HG03064 (cell line): ENCODE data around the gene GPATCH8.
"Not testable (repeated sequence)": the region's sequence is repeated elsewhere in the genome, so short reads cannot be mapped to it uniquely, and the experiment has no call there.

ENCODE experiments used
- ATAC-seq: cut with Tn5 transposase; IDR thresholded peaks from one replicate; pipeline ENCODE4 v1.9.1; 2021; ENCODE audit warnings: low read depth; ENCODE audit not compliant: unreplicated experiment

The GPATCH8 gene

DNA sequence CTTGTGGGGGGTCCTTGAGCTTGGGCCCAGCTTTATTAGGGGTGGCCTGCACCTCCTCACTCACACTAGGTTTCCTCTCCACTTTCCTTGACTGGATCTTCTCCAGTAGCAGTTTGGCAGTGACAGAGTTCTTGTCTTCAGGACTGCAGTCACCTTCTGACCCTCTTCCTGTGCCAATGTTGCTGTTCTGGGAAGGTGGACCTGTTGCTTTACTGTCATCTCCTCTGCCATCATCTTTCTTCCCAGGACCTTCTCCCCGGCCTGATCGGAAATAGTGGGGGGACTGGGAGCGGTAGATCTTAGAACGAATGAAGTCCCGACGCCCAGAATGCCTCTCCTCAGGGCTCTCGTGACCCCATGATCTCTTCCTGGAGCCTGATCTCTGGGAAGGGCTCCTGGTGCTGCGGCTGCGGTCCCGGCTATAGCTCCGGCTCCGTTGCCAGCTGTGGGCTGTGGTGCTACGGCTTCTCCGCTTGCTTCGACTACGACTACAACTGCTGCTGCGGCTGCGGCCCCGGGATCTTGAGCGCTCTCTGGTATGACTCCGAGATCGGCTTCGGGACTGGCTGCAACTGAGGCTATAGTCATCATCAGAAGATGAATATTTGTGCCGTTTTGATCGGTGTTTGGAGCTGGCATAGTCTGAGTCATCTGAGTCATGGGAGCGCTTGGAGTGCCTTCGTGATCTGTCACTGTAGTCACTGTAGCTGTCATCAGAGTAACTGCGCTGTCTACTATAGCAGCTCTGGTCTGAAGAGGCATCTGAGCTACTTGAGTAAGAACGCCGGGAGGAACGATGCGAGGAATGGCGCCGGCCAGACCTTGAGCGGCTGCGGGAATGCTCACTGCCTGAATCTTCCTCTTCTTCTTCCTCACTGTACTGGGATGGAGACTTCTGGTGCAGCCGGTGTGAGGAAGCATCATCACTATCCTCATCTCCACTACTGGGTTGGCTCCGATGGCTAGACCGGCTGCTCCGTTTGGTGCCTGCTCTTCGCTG, 104.2 kb downstream of the GPATCH8 start:
- no peak for ATAC-seq

DNA sequence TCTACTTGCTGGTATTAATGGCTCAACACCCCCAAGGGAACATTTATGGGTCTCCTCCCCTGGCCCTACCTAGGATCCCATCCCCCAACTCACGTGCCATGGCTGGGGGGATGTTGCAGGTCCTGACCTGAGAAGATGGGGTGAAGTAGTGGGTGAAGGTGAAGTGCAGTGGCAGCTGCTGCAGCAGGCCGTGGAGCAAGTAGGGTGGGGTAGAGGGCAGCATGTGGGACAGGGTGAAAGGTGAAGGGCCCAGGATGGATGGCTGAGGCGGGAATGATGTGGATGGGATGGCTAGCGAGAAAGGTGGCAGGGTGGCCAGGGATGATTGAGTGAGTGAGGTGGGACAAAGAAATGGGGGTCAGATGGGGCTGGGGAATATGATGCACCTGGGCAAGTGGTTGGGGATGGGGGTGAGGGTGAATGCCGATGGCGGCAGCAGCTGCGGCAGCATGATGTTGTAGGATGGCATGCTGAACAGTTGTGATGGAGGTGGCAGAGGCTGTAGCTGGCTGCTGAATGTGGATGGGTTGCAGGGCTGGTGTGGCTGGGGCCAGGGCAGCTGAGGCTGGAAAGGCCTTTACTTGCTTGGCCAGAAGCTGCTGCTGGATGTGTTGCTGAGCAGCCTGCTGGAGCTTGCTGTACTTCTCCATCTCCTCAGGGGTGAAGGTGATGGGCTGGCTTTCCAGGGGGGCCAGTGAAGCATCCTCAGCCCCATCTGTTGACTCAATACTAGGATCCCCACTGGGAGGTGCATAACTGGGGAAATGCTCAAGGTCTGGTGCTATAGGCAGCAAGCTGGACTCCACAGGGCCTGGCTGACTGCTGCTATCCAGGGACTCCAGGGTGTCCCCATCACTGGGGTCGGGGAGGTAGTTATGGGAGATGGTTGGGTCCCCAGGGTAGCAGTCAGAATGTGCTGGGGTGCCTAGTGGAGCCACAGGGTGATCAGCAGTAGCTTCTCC, 105.4 kb downstream of the GPATCH8 start:
- no peak for ATAC-seq

DNA sequence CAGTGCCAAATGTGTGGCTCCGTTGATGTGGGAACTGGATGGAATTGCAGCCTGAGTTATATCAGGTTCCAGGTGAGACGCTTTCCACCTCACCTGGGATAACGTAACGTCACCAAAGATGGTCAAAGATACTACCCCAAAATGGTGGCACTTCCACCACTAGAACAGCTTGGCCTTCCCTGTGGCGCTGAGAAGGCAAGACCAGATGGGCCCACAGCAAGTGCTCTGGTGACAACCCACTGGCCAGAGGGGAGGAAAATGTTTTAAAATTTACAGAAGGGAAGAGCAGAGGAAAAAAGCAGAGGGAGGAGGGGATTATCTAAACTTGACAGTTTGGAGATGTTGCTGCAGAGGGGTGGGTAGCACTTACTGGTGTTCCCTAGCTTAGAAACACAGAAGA, 106.3 kb downstream of the GPATCH8 start:
- no peak for ATAC-seq

DNA sequence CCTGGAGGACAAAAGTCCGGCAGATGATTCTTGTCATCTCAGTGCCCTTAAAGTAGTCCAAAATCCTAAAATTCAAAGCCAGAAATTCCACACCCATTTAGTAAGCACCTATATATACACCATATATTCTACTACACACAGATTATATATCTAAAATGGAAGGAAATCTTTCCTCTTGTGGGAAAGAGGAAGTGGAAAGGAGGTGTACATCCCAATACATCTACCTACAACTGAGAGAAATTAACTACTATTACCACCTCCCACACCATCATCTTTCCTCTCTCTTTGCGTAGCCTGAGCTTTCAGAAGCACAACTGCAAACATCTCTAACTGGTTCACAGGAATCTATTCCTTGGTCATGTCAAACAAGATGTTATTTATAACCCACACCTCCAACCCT, 108.4 kb downstream of the GPATCH8 start:
- ATAC-seq, result no peak

DNA sequence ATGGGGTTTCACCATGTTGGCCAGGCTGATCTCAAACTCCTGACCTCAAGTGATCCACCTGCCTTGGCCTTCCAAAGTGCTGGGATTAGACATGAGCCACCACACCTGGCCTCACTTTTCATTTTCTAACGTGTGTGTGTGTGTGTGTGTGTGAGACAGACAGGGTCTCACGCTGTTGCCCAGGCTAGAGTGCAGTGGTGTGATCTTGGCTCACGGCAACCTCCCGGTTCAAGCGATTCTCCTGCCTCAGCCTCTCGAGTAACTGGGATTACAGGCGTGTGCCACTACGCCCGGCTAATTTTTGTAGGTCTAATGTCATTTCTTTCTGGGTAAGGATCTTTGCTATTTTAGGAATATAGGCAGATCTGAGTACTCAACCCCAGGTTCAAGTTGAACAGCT, 109.1 kb downstream of the GPATCH8 start:
- ATAC-seq, result not testable (repeated sequence)

DNA sequence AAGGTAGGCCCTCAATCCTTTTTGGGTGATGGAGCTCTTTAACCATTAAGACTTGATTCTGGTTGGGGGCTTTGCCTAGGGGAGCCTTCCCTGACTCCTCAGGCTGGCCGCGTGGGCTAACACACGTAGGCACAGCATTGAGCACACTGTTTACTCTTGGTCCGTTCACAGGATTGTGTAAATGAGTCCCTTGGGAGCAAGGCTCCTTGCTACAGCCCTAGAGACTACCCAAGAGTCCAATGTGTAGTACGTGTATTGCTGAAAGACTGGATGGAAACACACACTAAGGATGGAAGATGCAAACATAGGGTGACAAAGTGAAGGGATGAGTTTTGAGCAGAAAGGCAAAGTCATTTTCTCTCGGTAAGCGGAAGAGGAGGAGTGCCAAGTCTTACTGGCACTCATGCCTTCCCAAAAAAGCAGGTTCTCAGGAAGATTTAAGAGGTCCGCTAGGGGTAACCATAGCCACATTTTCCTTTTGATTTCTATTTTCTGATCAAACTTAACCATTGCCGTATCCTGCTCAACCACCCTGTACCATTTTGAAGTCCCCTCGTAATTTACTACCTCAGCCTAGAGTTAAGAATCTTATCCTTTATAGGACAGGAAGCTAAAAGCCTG, 112.8 kb downstream of the GPATCH8 start:
- no peak for ATAC-seq

DNA sequence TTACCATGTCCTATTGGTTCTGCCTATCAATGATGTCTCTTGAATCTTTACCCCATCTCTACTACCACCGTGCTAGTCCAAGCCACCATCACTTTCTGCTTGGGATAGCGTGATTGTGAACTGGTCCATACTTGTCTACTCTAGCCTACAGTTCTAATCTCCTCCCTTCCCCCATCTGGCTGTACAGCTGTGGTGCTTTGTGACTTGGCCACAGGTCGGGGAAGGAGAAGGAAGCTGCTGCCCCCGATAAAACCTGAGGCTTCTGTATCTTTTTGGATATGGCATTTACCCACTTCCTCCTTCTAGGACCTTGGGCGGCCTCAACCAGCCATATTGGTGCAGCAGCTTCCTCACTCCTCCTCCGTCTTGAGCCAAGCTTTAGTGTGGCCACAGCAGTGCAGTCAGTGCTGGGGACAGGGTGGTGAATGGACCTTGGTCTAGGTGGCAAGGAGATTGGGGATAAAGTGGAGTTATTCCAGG, 113.4 kb downstream of the GPATCH8 start:
- ATAC-seq, result no peak

DNA sequence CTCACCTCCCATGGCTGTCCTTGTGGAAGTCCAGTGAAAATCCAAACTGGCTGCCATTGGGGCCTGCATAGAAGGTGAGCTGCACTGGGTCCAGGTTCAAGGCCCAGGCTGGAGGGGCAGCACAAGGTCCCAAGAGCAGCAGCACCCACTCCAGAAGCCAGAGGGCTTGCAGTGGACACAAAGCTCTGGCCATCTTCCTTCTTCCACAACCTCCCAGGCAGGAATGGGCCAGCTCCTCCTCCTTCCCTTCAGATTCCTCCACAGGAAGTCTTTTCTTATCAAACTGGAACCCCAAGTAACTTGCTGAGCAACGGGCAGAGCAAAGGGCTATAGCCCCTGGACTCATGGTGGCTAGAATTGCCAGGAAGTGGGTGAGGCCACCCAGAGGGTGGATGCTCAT, 113.9 kb downstream of the GPATCH8 start, which contains the start of gene ITGA2B:
TSS of gene ITGA2B (minus strand) at position 369 of the 400 bp plus-strand sequence. CDS start at position 193, 176 bp downstream.
- no peak for ATAC-seq

DNA sequence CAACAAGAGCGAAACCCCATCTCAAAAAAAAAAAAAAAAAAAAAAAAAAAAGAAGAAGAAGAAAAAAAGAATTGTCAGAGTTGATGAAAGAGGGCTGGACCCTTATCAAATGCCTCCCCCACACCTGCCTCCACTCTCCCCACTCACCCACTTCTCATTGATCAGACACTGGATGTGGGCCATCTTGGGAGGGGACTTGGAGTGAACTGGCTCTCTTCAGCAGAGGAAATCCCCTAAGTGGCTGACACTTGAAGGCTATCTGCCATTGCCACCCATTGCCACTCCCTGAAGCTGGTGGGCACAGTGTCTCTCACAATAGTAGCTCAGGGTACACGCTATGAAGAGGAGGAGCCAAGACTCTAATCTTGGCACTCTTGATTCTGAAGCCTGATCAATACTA, 115.4 kb downstream of the GPATCH8 start:
- ATAC-seq, result no peak

DNA sequence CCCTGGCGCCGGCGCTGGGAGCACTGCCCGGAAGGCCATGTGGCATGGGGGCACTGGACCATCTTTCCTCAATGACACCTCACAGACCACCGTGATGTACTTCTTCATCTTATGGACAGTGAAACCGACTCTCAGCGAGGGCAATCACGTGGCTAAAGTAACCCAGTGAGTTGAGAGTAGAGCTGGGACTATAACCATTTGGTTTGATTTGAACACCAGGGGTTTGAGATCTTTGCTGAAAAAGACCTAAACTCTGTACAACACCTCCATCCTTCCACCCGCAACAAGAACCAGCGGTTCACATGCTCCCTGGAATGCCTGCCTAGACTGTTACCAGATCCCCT, 117.1 kb downstream of the GPATCH8 start:
- no peak for ATAC-seq

DNA sequence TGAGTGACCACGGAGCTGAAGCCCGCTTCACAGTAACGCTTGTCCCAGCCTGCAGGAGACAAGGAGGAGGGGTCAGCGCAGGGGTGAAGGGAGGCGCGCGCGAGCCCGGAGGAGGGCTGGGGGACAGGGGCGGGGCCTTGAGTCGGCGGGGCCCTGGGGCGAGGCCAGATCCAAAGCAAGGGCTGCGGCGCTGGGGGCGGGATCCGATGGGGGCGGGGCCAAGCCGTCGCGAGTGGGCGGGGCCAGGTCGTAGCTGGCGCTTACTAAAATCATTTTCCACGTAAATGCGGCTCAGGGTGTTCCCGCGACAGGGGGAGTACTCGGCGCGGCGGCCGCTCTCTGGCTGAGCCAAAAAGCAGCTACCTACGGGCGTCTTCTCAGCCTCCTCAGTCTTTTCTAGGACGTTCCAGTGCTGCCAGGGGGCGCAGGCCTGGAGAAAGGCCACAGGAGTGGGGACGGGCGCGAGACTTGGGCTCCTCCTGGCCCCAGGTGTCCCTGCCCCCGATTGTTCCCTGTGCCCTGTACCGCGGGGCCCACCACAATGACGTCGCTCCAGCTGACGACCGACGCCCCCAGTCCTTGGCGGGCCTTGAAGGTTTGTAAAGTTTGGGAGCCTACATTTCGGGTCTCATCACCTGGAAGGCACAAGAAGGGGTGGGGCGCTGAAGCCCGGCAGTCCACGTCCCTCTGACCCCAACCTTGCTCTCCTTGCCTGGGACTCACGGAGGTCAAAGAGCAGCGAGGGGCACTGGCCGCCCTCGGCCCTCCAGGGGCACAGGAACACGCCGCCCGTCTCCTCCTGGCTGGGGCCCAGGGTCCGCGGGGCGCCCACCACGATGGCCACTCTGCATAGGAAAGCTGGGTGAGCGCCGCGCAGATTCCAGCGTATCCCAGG, 117.7 kb downstream of the GPATCH8 start:
- ATAC-seq, result no peak

DNA sequence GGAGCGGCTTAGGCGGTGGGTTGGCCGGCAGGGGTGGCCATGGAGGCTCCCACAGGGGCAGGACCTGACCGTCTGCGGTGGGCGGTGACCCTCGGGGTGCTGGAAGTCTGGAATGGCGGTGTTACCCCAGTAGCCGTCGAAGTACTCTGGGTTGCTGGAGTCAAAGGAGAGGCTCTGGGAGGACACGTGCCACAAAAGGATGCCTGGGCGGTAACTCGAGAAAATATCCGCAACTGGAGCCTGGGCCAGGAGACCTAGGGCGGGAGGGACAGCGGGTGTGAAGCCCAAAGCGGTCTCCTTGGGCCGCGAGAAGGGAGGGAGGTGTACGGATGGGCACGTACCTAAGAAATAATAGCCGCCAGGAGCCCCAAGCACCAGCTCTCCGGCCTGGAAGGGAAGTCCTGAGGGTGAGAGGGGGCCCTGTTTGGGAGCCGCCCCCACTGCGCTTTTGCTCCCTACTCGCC, 118.4 kb downstream of the GPATCH8 start:
- no peak for ATAC-seq

DNA sequence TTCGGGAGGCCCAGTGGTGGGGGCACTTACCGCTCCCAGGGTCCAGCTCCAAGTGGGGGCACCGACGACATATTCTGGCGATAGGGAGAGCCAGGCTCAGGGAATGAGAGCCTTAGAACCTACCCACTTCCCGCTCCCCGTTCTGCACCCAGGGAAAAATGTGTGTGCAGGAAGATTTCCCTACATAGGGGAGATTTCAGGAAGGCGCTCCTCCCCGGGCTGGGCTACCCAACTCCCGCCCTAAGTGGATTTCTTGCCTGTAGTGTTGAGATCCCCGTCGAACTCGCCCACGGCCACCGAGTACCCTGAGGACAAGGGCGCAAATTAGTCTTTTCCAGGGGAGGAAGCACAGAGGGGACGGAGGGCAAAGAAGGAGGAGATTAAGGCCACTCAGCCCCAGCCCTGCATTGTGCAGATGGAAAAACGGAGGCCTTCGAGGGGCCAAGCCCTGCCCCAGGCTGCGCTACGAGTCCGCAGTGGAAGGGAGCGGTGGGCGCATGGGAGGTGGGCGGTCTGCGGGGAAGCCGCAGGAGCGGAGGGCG, 118.9 kb downstream of the GPATCH8 start:
- no peak for ATAC-seq

DNA sequence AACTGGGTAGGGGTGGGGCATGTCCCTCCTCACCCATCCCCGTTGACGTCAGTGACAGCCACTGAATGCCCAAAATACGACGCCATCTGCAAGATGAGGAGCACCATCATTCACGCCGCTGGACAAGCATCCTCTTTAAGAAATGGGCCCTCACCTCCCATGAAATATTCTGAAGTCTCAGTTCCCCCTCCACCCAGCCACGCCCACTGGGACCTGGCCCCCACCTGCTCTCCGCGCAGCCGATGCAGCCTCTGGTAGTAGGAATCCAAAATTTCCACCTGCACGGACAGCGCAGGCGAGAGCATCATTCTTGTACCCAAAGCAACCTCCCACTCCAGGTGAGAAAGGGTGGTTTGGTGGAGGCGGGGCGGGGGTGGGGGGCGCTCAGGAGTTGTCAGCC, 119.3 kb downstream of the GPATCH8 start:
- ATAC-seq, result no peak

DNA sequence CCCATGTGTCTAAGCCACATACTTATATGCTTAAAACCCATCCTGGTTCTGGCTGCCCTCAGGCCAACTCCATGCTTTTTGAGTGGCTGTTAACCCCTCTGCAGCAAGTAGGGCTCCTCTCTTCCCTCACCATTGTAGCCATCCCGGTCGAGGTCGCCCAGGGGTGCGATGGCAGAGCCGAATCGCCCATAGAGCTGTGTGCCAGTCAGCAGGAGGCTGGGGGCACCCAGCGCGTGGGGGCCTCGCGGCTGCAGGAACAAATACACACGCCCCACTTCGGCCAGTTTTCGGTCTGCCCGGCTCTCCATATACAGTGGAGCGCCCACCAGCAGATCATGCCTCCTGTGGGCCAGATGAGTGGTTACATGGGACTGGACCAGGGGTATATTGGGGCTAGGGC, 119.8 kb downstream of the GPATCH8 start:
- no peak for ATAC-seq

DNA sequence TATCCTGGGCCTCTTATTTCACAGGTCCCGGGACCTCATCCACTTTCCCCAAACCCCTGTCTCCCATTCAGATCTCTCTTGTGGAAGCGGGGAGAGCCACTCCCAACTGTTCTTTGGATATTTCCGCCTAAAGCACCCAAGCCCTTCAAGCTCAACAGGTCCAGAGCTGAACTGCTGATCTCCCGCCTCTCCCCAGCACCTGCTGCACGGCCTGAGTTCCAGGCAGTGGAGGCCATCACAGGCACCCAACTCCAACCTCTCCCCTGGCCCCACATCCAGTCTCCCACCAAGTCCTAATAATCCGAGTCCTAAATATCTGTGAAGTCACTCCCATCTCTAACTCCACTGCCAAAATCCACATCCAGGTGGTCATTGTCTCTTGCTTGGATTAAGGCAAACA, 120.3 kb downstream of the GPATCH8 start:
- ATAC-seq, result no peak

DNA sequence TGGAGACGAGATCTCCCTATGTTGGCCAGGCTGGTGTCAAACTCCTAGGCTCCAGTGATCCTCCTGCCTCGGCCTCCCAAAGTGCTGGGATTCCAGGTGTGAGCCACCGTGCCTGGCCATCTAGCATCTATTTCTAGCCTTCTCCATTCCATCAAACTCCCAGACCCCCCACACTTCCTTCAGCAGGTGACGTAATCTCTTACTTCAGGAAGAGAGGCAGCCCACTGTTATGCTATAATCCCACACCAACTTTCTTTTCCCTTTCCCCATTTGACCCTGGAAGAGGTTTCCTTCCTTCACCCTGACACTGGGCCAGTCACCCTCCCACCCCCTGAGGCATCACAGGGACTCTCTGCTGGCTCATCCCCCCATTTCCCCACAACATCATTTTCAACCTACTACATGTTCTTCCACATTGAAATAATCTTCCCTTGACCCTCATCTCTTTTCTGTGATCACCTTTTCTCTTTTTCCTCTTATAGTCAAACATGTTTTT, 121.3 kb downstream of the GPATCH8 start:
- no peak for ATAC-seq

DNA sequence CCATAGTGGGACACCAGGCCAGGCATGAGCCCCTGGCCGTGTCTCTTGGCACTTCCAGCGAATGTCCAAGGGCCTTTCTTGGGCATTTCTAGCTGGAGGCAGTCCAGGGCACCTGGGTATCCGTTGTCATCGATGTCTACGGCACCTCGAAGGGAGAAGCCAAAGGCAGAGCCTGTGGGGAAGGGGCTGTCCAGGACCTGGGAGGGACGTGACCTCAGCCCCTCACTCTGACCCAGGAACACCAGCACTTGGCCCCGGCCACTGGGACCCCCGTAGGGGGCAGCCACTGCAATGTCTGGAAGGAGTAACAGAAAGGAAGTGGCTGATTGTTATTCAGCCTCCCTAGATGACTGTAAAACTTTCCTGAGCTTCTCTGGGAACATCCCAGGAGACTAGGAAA, 122.4 kb downstream of the GPATCH8 start:
- no peak for ATAC-seq

DNA sequence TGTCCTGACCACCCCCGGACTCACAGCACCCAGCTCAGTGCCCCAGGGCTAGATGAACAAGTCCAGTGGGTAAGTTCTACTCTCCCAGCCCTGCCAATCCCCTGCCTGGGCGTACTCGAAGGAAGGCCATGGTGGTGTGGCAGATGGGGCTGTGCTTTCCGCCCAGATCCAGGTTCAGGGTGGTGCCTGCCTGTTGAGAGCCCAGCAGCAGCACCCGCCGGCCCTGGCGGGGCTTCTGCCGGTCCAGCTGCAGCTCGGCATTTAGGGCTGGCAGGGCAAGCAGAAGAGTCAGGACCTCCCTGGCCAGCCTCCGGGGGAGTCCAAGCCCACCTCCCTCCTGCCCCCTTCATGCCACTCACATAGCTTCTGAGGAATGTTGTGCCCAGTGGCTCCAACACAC, 123.3 kb downstream of the GPATCH8 start:
- ATAC-seq, result no peak
